ENCODE results near the gene TSPEAR.

TSPEAR gene

GRCh38 chr21:44478124-44478800 lies 233.1 kb downstream of the TSPEAR start:
- DNase-seq = no peak

GRCh38 chr21:44477712-44478111 lies 233.7 kb downstream of the TSPEAR start:
- DNase-seq = no peak

GRCh38 chr21:44477131-44477530 lies 234.2 kb downstream of the TSPEAR start:
- no peak for DNase-seq

GRCh38 chr21:44475266-44475845 lies 236.0 kb downstream of the TSPEAR start:
- no peak for DNase-seq

DNA sequence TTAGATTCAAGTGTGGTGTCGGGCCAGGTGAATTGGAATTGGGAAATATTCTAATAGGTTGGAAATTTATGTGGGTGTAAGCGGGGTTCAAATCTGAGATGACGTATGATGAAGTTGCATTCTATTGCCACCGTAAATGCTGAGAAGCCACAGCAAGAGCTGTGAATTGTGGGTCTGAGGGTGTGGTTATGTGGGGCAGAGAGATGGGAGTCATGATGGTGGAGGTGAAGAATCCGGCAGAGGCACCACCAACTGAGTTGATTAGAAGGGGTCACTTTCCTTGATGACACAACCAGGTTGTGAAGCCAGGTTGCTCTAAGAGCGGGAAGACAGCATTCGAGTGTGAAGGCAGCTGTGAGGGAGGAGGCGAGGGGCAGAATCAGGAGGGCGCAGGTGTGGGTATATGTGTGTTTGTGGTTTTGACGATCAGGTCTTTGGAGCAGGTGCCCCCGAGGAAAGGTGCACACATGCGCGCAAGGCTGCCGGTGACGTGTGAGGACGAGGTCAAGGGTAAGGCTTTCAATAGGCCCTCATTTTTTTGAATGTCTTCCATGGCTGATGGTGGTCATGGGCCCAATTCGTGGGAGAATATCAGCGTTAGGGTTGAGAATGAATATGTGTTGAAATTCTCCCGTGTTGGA lies 237.3 kb downstream of the TSPEAR start:
- DNase-seq = no peak

GRCh38 chr21:44471996-44472395 lies 239.4 kb downstream of the TSPEAR start:
- no peak for DNase-seq

- no peak for DNase-seq
These were observed 240.0 kb downstream of the TSPEAR start for GRCh38 chr21:44471341-44471740.

- DNase-seq = no peak
These were observed 243.5 kb downstream of the TSPEAR start for GRCh38 chr21:44467859-44468195.

DNA sequence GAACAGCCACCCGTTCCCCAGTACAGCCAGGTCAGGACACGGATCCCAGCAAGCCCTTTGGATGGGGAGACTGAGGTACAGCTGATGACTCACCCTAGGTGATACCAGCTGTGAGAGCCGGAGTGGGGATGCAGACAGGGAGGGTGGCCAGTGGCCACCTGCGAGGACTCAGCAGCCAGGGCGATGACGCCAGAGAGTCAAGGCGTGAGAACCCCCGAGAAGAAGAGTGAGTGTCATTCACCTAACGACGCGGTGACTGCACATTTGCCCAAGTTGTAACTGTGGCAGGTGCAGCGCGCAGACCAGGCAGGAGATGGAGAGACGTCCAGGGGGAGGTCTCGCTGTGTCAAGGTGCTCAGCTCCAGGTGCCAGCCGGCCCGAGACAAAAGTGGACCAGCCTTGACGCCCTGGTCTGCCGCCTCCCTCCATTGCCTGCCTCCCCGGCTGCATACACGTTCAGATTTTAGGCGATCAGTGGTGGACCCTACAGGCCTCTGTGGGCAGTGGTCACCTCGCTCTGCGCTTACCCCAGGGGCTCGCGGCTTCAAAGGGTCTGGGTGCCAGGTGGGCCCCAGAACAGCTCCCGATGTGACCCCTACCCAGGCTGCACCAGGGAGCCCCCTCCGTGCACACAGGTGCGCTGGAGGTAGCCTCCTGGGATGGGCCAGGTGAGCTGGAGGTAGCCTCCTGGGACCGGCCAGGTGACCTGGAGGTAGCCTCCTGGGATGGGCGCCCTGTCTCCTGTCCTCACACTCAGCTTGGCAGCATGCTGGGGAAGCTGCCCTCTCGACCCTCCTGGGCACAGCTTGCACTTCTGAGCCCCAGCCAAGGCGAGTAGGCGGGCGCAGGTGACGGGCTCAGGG lies 244.1 kb downstream of the TSPEAR start:
- no peak for DNase-seq

DNA sequence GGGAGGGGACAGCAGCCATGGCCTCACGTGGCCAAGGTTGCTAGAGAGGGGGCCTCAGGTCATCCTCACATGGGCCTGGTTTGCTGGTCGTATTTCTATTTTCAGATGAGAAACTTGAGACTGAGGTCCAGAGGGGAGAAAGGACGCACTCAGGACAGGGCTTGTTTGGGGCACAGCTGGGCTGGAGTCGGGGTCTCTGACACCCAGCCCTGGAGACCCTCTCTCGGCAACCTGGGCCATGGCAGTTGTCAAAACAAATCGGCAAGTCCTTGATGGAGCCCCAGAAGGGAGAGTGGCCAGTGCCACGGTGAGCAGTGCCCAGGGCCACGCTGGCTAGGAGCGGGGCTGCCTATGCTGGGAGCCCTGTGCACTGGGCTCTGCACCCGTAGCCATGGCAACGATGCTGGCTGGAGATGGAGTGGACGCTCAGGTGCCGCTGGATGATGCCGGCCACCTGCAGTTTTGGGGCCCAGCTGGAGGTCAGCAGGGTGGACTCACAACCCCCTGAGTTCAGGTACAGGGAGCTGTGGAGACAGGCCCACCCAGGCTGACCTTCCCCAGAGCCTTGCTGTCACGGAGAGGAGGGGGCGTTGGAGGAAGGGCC lies 244.9 kb downstream of the TSPEAR start:
- no peak for DNase-seq

DNA sequence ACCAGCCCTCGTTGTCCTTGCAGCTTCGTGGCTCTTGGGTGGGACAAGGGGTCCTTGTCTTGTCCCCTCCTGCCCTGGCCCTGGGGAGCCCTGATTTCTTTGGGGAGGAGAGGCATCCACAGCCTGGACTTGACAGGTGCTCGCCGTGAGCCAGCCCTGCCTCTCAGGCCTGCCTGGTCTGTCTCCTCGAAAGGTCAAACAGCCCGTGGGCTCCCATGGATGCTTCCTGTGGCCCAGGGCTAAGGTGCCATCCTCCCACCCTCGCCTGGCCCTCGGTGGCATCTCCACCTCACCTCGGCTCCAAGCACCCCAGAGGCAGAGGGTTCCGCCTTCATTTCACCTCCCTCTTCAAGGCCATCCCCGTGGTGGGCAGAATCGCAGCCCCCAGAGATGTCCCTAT lies 247.0 kb downstream of the TSPEAR start:
- DNase-seq = no peak

DNA sequence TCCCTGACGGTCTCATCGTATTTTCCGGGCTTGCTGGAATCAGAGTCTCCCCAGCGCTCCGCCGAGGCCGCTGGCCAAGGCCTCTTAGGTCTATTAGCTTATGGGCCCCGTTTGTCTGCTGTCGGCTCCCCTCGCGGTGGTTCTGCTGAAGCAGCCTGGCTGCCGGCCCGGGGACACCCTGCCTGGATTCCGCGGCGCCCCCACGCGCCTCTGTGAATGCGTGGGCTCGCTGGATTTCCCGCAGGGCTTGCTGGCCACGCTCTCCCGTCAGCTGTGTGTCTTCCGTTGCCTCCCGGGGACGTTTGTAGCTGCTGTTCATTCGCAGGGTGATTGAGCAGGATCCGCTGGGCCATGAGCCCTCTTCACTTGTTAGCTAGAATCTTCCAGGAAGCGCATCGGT lies 247.6 kb downstream of the TSPEAR start:
- no peak for DNase-seq

GRCh38 chr21:44462834-44463200 lies 248.6 kb downstream of the TSPEAR start:
- DNase-seq = no peak

DNA sequence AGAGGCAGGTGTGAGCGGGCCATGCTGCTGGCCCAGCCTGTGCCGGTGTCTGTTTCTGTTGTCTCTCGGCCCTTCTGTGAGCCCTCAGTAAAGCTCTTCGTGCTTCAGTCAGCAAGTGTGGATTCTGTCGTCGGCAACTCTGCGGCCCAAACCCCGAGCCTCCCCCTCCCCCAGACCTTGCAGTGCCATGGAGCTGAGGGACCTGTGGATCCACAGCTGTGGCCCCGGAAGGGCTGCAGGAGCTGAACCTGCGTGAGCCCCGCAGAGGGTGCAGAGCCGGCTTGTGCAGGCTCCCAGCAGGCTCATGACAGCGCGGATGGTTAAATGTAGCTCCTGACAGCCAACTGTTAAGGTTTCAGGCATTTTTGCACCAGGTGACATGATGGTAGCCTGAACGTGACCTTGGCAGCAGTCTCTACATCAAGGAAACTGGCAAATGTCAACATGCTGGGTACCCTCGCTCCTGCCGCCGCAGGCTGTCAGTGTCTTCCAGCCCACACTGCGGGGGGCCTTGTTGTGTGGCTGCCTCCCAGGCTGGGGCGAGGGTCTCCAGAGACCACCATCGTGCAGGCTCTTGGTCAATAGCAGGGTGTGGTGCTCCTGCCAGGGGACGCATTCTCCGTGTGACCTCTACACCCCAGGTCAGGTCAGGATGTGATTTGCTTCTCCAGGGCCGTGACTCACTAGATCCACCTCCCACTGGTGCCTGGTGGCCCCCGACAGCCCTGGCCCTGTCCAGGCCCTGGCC lies 249.1 kb downstream of the TSPEAR start:
- DNase-seq = no peak

- no peak for DNase-seq
These were observed 249.8 kb downstream of the TSPEAR start for GRCh38 chr21:44461464-44462001.

DNA sequence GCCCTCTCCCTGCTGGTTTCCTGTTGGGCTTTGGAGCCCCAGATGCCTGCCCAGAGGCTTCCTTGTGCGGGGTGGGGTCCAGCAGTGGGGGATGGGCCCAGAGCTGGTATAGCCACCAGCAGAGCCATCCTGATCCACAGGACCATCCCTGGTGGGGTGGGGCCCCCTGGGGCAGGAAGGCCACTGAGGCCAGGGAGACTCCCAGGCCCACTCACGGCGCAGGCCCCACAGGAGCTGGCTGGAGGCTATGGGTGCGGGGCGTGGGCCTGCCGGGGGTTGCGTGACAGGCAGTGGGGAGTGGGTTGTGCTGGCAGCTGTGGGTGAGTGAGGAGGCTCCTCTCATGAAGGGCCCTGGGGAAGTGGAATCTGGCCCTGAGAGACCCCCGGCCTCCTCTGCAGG lies 250.4 kb downstream of the TSPEAR start:
- DNase-seq = no peak

GRCh38 chr21:44460441-44460755 lies 251.0 kb downstream of the TSPEAR start:
- no peak for DNase-seq

DNA sequence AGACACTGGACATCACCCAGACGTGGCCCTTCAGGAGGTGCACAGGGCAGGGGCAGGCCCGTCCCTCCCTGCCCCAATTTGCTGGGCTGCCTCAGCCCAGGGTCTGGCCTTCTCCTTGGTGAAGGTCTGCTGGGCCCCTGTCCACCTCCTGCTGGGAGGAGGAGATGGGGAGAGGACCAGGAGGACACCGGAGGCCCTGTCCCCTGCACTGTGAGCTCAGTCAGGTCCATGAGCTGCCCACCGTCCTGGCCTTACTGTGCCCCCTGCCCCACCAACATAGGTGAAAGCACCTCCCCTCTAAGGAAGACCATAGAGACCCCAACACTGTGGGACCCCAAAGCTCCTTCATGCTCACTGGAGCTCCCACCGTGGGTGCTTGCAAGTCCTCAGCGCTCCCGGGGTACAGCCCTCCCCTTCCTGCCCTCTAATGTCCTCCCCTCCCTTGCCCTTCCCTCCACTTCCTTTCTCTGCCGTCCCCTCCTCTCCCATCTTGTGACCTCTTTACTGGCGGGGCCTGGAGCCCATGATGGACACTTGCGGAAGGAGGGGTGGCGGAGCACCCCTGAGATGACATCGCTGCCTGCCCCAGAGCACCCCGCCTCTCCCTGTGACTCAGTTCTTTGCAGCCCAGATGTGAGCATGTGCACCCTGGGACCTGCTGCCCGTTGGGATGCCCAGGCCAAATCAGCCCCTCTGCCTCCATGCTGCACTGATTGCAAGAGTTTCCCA lies 251.5 kb downstream of the TSPEAR start:
- no peak for DNase-seq

DNA sequence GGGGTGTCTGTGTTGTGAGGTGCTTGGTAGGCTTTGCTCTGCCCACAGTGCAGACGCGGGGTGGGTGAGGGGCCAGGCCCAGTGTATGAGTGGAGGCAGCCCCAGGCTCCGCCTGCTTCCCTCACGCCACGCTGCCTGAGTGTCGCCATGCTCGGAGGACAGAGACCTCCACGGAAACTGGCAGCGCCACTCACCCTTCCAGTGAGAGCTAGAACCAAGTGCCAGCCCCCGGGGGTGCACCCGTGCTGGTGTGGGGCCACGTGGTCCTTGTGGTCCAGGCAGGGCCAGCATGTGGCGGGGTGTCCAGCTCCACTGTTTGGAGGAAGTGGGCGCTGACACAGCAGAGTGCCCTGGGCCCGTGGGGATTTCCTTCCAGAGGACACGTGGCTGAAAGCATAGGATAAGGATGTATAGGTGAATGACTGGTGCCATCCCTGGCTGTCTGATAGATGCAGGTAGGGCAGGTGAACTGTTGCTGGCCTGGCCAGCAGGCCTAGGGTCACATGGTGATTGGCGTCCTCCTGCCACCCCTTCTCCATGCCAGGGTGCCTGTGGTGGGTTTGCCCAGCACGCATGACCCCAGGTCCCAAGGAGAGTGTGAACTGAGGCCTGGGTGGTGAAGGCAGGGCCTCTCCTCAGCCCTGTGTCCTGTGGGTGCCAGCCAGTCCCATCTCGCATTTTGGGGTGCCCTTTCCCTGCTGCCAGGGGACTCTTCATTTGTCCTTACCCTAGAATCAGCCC lies 252.2 kb downstream of the TSPEAR start:
- DNase-seq = no peak

DNA sequence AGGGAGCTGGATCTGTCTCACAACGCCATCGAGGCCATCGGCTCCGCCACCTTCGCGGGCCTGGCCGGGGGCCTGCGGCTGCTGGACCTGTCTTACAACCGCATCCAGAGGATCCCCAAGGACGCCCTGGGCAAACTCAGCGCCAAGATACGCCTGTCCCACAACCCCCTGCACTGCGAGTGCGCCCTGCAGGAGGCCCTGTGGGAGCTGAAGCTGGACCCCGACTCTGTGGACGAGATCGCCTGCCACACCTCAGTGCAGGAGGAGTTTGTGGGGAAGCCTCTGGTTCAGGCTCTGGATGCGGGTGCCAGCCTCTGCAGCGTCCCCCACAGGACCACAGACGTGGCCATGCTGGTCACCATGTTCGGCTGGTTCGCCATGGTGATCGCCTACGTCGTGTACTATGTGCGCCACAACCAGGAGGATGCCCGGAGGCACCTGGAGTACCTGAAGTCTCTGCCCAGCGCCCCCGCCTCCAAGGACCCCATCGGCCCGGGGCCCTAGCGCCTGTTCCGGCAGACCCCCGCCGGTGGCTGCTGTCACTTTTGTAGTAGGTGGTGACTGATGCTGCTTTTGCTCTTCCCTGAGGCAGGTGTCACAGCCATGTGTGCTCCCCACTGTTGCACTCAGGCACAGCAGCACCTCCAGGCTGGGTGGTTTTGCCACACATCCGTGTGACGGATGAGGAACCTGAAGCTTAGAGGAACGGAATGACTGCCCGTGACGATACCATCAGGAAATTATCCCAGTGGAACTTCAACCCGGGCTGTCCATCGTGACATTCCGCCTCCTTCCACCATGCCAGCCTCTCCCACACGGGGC lies 254.2 kb downstream of the TSPEAR start:
- DNase-seq = no peak

All from activated effector memory CD4-positive, alpha-beta T cell treated with Interleukin-2 at 50 U/mL for 16 hours (primary cell).